Measurements from ENCODE around the gene XXYLT1.
"Not testable (repeated sequence)": the region's sequence is repeated elsewhere in the genome, so short reads cannot be mapped to it uniquely, and the experiment has no call there.

Gene XXYLT1

DNA sequence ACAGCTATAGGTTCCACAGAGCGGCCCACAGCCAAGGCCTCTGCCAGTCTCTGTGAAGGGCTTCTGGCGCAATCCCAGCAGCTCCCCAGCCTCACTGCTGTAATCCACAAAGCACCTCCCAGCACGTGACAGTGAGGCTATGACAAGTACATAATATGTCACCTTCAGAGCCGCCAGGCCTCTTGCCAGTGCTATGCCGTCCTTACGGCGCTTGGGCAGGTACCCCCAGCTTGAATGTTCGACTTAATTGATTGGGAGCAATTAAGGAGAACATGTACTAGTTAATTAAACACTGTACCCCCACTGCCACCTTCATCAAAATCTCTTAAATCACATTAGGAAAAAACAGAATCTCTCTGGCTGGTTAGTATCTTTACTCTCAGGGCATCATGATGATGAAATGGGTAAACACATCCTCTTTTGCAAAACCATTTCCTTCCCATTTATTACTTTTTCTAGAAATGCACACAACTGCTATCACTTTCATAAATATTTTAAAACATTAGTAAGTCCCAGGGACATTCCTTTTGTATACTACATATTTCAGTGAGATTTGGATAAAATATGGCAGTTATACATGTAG is 169.9 kb downstream of the XXYLT1 start:
- no peak overlapping the region for H3K4me3 Mint-ChIP-seq
- peaks cover 10% of the 10 kb centered on the region for H3K4me1 Mint-ChIP-seq

DNA sequence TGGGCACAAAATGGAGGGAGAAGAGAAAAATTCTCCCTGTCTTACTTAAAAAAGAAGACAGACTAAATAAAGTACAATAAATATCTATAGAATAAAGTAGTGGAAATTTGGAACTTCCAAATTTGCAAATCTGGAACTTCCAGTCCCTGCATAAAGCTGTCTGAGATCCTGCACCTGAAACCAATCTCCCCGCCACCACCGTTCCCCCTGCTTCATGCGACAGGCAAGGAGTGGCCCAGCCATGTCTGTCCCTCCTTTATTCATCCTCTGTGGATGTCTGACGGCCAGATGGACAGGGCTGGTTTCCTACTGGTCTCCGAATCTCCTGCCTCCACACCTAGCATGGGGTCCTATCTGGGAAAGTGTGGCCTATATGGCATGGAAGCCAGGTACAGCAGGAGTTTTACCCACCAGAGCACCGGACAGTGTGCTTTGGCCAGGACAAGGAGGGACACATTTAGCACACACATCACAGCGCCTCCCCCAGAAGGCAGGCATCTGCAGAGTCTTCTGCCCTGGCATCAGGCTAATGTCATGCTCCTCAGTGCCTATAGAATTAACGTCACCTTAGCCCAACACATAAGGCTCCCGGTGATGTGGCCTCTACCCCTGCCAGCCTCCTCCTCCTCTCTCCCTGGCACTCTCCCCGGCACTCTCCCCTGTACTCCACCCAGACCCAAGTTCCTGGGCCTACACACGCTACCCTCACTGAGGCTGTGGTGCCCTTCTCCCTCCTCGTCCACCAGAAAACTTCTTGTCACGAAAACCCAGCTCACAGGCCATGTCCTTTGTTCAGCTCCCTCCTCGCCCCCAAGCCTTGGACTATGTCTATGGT is 170.8 kb downstream of the XXYLT1 start:
- no peaks in the 10 kb centered on the region for H3K27me3 Mint-ChIP-seq
- H3K4me1 Mint-ChIP-seq, result peaks cover 5% of the 10 kb centered on the region
- H3K4me3 Mint-ChIP-seq, result no peak overlapping the region
- no peak overlapping the region for H3K27ac Mint-ChIP-seq
- H3K9me3 Mint-ChIP-seq, result no peaks in the 10 kb centered on the region
- H3K36me3 Mint-ChIP-seq, result no peaks in the 10 kb centered on the region

More for the DNA sequence above, 169.9 kb downstream of the XXYLT1 start:
- Mint-ChIP-seq H3K36me3 (no peaks in the 10 kb centered on the region), H3K27ac (no peak overlapping the region), H3K27me3 (no peaks in the 10 kb centered on the region), H3K9me3 (no peaks in the 10 kb centered on the region)

DNA sequence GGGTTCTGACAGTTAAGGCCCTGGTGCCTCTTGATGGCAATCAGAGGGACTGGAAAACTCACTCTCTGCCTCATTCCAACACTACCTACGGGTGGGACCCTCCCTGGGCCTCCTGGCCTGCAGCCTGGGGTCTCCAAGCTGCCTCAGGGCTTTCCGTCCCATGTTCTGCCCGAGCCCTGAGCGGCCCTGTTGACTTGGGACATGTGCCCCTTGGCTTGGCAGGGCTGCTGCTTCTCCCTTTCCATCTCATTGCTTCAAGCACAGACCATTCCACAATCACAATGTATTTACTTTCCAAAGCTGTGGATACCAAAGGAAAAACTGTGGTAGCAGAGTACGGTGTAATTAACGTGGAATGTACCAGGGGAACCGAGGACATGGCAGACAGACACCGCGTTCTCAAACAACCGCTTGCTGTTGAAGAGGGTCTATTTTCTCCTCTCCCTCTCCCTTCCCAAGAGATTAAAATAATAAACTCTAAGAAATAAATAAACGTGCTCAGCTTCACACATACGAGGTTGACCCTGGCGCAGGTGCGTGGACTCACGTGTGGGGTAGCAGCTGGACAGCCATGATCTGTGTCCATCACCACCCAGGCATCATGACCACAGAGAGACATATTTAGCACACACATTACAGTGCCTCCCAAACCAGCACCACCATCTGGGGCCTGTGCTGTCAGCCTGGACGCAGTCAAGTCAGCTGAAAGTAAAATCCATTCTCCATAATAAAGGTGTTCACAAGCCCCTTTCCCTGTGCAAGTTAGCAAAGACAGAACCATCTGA is 172.0 kb downstream of the XXYLT1 start:
- Mint-ChIP-seq H3K4me1 (peaks cover 5% of the 10 kb centered on the region), H3K27ac (no peak overlapping the region), H3K36me3 (no peaks in the 10 kb centered on the region), H3K4me3 (no peak overlapping the region), H3K27me3 (no peaks in the 10 kb centered on the region), H3K9me3 (no peaks in the 10 kb centered on the region)

DNA sequence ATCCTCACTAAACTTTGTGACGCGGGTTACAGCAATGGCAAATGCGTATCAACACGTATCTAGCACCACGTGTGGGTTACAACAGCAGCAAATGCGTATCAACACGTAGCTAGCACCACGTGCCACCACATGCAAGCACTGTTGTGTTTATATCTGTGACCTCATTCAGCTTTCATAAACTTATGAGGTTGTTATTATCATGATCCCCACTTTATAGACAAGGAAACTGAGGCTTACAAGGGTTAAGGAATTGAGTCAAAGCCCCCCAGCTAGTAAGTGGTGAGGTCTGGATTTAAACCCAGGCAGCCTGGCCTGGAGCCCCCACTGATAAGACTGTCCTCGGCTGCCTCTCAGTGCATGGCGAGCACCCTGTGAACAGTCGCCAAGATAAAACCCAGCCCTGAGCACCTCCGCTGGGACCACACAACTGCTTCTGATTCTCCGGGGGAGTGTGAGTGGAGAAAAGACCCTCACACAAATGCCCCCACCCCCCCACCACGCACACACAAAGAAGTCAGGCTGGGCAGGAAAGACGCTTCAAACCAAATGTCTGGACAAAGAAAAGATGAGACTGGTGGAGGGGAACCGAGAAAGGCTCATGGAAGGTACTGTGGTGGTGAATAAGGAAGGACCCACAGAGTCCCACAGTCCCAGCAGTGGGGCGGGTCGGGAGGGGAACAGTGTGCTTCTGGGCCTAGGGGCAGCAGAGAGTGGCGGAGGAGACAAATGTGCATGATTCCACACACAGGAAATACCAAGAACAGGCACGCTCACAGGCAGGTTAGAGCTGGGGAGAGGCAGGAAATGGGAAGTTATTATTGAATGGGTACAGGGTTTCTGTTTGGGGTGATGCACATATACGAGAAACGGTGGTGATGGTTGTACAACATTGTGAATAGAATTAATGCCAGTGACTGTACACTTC is 173.4 kb downstream of the XXYLT1 start:
- peaks cover 5% of the 10 kb centered on the region for H3K4me1 Mint-ChIP-seq
- H3K4me3 Mint-ChIP-seq, result no peak overlapping the region
- H3K27ac Mint-ChIP-seq, result no peak overlapping the region

DNA sequence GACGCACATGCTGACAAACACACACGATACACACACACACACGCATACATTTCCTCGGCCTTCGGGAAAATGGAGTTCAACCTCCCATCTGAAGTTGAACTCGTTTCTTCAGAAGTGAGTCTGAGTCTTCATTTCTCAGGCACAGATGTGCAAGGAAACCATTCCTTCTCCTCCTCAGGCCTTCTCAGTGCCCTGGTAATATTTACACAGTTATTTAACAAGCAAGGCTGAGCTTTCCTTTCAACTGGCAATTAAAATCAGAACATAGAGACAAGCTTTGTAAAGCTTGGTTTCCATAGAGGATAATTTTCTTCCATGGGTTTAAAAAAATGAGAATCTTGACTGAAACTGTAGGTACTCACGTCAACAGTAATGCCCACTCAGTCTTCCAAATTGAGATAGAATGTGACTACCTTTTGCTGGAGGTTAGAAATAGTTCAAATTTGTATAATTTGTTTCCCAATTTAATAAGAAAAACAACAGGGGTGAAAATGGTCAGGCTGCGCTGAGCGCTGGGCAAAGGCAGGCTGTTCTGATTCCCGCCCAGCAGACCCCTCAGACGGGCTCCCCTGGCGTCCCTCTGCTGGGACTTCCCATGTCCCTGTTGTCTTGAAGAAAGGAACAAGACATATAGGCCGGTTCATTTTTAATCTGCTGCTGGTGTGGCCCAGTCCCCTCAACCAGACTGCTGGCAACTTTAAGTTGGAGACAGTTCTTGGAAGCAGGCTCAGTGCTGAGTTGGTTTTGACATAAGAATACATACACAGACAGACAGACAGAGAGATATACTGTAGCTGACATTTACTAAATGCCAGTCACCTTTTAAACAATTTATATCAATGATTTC is 174.3 kb downstream of the XXYLT1 start:
- no peaks in the 10 kb centered on the region for H3K9me3 Mint-ChIP-seq
- H3K4me3 Mint-ChIP-seq, result no peak overlapping the region
- no peaks in the 10 kb centered on the region for H3K36me3 Mint-ChIP-seq
- H3K27me3 Mint-ChIP-seq, result no peaks in the 10 kb centered on the region
- peaks cover 5% of the 10 kb centered on the region for H3K4me1 Mint-ChIP-seq
- H3K27ac Mint-ChIP-seq, result no peak overlapping the region

More for the DNA sequence above, 173.4 kb downstream of the XXYLT1 start:
- H3K9me3 Mint-ChIP-seq, result no peaks in the 10 kb centered on the region
- H3K27me3 Mint-ChIP-seq, result no peaks in the 10 kb centered on the region
- H3K36me3 Mint-ChIP-seq, result no peaks in the 10 kb centered on the region

DNA sequence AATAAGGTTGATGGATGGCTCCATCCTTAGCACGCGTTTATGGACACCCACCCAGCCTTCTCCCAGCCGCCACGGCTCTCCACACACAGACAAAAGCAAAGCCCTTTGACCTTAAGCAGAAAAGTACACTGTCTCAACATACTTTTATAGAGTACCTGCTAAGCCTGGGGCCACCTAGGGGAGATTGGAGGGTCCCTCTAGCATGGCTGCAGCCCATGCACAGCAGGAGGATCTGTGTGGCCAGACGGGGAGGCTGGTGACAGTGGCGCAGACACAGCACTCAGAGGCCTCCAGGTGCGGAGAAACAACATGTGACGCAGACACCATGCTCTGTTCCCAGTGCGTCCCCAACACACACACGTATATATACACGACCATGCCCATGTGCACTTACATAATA is 174.9 kb downstream of the XXYLT1 start:
- H3K4me3 Mint-ChIP-seq, result no peak overlapping the region
- H3K4me1 Mint-ChIP-seq, result peaks cover under 1% of the 10 kb centered on the region
- H3K27ac Mint-ChIP-seq, result no peak overlapping the region
- H3K27me3 Mint-ChIP-seq, result no peaks in the 10 kb centered on the region
- H3K9me3 Mint-ChIP-seq, result no peaks in the 10 kb centered on the region
- no peaks in the 10 kb centered on the region for H3K36me3 Mint-ChIP-seq

DNA sequence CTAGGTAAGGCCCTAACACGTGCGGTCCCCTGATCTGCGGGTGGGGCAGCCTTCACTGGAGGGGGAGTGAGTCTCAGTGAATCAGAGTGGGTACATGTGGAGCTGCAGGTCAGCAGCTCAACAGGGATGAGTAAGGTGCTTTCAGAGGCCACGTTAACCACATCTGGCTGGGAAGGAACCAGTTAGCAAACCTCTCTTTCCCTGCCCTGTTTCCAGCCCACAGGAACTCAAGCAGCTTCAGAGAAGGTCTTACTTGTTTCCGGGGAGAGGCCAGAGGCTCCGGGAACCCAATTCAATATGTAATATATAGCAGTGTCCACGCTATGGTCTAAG is 175.3 kb downstream of the XXYLT1 start:
- Mint-ChIP-seq H3K36me3 (no peaks in the 10 kb centered on the region), H3K4me1 (no peaks in the 10 kb centered on the region), H3K4me3 (no peak overlapping the region), H3K27ac (no peak overlapping the region), H3K9me3 (no peaks in the 10 kb centered on the region), H3K27me3 (no peaks in the 10 kb centered on the region)

DNA sequence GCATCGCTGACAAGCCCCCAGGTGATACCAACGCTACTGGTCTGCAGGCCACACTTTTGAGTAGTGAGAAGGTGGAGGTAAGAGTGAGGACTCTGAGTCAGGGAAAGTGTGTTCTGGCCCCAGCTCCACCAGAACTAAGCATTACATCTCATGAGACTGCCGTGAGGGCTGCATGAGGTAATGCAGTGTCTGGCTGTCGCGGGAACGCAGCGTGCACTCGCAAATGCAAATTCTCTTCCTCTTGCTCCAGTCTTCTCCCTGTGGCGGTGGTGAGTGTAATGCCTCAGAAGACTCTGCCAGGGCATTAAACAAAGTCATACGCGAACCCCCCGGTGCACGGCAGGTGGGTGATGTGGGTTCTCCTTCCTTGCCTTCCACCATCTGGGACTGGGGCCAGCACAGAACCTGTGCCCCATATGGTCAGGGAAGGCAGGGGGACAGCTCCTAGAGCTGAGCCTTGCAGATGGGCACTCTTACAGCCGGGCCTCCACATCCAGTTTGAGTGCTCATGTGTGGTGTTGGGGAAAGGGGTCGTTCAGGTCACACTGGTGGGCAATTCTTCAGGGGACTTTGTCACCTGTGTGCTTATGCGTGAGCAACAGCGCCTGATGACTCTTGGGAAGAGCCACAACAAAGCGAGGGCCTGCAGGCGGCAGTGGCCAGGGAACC is 175.8 kb downstream of the XXYLT1 start:
- Mint-ChIP-seq H3K27ac (no peak overlapping the region), H3K4me3 (no peak overlapping the region), H3K4me1 (no peaks in the 10 kb centered on the region), H3K36me3 (no peaks in the 10 kb centered on the region), H3K27me3 (no peaks in the 10 kb centered on the region), H3K9me3 (no peaks in the 10 kb centered on the region)

DNA sequence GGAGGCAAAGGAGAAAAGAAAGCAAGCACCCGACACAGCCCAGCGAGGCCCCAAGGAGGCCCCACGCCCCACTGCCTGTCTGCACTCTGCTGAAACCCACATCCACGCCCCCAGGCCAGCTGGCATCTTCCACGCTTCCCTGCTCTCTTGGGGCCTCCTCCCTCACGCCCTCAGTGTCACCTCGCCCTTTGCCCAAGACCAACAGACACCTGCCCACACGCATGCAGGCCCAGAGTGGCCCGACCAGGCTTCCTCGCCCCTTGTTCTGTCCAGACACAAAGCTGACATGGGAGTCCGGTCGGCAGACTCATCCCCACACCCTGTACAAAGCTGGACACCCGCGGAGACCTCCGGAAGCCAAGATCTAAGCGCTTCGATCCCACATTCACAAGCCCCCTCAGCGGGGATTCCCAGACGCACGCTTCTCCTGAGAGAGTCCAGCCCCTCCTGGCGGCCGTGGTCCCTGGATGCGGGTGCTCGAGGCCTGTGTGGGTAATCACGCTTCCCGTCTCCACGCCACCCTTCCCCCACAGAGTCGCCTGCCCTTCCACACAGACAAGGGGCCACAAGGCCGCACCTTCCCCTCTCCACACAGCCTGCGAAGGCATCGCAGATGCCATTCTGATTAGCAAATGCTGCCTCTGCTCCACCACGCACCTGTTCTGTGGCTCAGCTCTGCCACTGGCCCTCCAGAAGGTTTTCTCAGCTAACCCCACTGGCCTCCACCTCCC is 176.6 kb downstream of the XXYLT1 start:
- H3K27ac Mint-ChIP-seq, result no peak overlapping the region
- H3K9me3 Mint-ChIP-seq, result no peaks in the 10 kb centered on the region
- H3K27me3 Mint-ChIP-seq, result no peaks in the 10 kb centered on the region
- H3K4me3 Mint-ChIP-seq, result no peak overlapping the region
- no peaks in the 10 kb centered on the region for H3K36me3 Mint-ChIP-seq
- H3K4me1 Mint-ChIP-seq, result no peaks in the 10 kb centered on the region

DNA sequence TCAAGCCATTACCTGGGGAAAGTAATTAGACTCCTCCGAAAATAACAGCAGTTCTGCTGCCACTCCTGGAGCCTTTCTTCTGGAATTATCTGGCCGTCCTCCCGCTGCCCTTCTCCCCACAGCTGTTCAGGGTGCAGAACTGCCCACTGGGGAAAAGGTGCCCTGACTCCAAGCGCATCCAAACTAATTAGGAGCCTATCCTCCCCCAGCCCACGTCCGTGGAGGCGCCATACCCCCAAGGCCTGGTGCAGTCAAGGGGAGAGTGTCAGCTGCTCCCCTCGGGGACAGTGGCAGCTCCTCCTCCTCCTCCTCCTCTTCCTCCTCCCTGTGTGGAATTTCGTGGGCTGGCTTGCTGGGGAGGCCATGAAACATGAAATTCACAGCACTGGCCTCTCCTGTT is 177.2 kb downstream of the XXYLT1 start:
- H3K4me3 Mint-ChIP-seq, result no peak overlapping the region

DNA sequence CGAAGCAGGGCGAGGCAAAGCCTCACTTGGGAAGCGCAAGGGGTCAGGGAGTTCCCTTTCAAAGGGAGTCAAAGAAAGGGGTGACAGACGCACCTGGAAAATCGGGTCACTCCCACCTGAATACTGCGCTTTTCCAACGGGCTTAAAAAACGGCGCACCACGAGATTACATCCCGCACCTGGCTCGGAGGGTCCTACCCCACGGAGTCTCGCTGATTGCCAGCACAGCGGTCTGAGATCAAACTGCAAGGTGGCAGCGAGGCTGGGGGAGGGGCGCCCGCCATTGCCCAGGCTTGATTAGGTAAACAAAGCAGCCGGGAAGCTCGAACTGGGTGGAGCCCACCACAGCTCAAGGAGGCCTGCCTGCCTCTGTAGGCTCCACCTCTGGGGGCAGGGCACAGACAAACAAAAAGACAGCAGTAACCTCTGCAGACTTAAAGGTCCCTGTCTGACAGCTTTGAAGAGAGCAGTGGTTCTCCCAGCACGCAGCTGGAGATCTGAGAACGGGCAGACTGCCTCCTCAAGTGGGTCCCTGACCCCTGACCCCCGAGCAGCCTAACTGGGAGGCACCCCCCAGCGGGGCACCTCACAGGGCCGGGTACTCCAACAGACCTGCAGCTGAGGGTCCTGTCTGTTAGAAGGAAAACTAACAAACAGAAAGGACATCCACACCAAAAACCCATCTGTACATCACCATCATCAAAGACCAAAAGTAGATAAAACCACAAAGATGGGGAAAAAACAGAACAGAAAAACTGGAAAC is 182.9 kb downstream of the XXYLT1 start:
- H3K27me3 Mint-ChIP-seq, H3K9me3 Mint-ChIP-seq, H3K4me1 Mint-ChIP-seq, H3K27ac Mint-ChIP-seq, H3K36me3 Mint-ChIP-seq: not testable (repeated sequence)
- peak overlapping the region; percentile 65 for H3K4me3 Mint-ChIP-seq

More for the DNA sequence above, 177.2 kb downstream of the XXYLT1 start:
- Mint-ChIP-seq H3K27ac (no peak overlapping the region), H3K27me3 (no peaks in the 10 kb centered on the region), H3K4me1 (no peaks in the 10 kb centered on the region), H3K9me3 (no peaks in the 10 kb centered on the region), H3K36me3 (no peaks in the 10 kb centered on the region)

DNA sequence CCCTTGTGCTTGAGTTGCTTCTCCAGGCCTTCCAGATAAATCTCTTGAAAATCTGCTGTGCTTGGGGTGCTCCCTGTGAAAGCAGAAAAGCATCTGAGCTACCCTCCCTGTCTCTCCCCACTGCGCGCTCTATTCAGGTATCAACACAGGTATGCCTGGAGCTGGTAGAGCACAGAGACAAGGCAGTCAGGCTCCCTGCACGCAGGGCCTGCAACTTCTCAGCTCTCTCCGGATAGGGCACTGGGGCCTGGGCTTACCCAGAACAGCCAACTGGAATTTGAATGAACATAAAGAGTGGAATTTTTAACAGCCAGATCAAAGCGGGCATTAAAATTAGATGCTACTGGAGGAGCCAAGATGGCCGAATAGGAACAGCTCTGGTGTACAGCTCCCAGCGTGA is 183.6 kb downstream of the XXYLT1 start:
- H3K27me3 Mint-ChIP-seq, result no peaks in the 10 kb centered on the region
- peak overlapping the region; percentile 65 for H3K4me3 Mint-ChIP-seq
- no peaks in the 10 kb centered on the region for H3K36me3 Mint-ChIP-seq
- H3K4me1 Mint-ChIP-seq, result peaks cover 8% of the 10 kb centered on the region
- H3K27ac Mint-ChIP-seq, result no peak overlapping the region
- H3K9me3 Mint-ChIP-seq, result no peaks in the 10 kb centered on the region

DNA sequence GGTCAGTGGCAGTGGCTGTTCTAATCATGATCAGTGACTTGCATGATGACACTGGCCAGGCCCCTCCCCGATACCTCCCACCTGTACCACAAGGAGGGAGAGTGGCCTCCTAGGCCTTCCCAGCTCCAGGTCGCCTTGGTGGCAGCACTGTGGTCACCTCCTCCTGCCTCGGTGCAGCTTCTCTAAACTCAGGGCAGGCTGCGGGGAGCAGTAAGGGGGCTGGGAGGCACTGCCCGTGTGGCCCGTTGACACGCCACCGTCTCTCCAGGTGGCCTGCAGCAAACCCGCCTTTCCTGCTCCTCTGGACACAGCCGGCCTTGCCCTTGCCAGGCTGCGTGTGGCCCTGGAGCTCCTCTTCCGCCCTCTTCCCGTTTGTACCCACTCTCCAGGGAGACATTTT is 184.1 kb downstream of the XXYLT1 start:
- H3K4me1 Mint-ChIP-seq, result peaks cover 8% of the 10 kb centered on the region
- H3K9me3 Mint-ChIP-seq, result no peaks in the 10 kb centered on the region
- H3K27ac Mint-ChIP-seq, result no peak overlapping the region
- peak overlapping the region; percentile 65 for H3K4me3 Mint-ChIP-seq
- H3K36me3 Mint-ChIP-seq, result no peaks in the 10 kb centered on the region
- H3K27me3 Mint-ChIP-seq, result no peaks in the 10 kb centered on the region

Measured in activated naive CD4-positive, alpha-beta T cell treated with anti-CD3 and anti-CD28 coated beads, Interleukin-2, amount 50 U/mL, for 24 hours (primary cell).